ENCODE results near the gene SIAE. TPM values are rescaled to one million over a fixed set of nuclear protein-coding genes. Genes with fewer than 3 reads are reported as not detected.

SIAE gene
- total RNA-seq, 4 donors from 2014 or later, result 4.1 to 6.4 (median 6.1) TPM

DNA sequence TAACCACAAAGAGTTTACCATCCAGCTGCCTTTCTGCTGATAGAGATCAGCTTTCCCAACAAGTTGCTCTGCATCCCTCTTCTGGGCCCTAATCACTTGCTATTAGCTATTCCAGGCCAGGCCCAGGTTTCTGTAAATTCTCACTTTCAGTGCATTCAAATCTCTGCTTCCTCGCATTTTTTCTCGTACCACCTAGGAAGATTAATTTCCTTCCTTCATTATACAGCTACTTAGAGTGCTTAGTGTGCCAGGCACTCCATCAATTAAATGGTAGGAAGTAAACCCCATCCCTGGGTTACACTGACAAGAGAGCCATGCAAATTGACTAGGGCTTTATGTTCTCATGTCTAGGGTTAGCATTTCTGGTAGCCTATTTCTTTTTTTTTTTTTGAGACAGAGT, 9.7 kb downstream of the SIAE start:
- no peak overlapping the region for H3K4me3 ChIP-seq (ENCODE audit: low read depth, poor library complexity, severe bottlenecking)
- TF ChIP-seq, protein P1, sequence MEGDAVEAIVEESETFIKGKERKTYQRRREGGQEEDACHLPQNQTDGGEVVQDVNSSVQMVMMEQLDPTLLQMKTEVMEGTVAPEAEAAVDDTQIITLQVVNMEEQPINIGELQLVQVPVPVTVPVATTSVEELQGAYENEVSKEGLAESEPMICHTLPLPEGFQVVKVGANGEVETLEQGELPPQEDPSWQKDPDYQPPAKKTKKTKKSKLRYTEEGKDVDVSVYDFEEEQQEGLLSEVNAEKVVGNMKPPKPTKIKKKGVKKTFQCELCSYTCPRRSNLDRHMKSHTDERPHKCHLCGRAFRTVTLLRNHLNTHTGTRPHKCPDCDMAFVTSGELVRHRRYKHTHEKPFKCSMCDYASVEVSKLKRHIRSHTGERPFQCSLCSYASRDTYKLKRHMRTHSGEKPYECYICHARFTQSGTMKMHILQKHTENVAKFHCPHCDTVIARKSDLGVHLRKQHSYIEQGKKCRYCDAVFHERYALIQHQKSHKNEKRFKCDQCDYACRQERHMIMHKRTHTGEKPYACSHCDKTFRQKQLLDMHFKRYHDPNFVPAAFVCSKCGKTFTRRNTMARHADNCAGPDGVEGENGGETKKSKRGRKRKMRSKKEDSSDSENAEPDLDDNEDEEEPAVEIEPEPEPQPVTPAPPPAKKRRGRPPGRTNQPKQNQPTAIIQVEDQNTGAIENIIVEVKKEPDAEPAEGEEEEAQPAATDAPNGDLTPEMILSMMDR (IDR thresholded peaks at IDR 0.05), result no peak
- no peak for TF ChIP-seq POLR2A (IDR thresholded peaks at IDR 0.05)
- 93 to 95% methylated on average over 2 of the region's 2 CpGs for WGBS, 2 donors
- no peak for DNase-seq (ENCODE audit: low spot score in 2 of 2)
- intact Hi-C loops (cut with DNase I; ENCODE audit: low total_unique reads), result loop anchor here (10.0 kb wide), 1 partner anchor 171 kb away; no protein-coding TSS in a partner anchor

DNA sequence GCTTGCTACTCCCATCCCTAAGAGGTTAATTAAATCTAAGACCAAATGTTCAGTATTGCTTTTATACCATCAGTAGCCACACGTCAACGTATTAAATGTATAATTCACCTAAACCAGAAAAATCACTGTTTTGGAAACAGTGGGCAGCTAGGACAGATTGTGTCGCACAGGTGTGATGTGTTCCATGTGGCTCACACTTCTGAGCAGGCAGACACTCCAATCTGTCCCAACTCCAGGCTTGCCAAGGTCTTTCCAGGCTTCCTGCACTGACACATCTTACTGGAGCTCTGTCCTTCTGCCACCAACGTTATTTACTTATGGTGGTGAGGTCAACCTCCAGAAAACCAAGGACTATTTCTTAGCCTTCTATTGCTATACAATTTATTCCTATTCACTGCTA, 11.4 kb downstream of the SIAE start:
- no peak for DNase-seq (ENCODE audit: low spot score in 2 of 2)
- 87 to 92% methylated on average over 4 of the region's 4 CpGs for WGBS, 2 donors
- intact Hi-C loops (cut with DNase I; ENCODE audit: low total_unique reads), result loop anchor here (10.0 kb wide), 1 partner anchor 173 kb away; no protein-coding TSS in a partner anchor
- TF ChIP-seq, protein P1 (IDR thresholded peaks at IDR 0.05), result no peak
- no peak for TF ChIP-seq POLR2A (IDR thresholded peaks at IDR 0.05)
- H3K4me3 ChIP-seq (ENCODE audit: low read depth, poor library complexity, severe bottlenecking), result no peak overlapping the region

DNA sequence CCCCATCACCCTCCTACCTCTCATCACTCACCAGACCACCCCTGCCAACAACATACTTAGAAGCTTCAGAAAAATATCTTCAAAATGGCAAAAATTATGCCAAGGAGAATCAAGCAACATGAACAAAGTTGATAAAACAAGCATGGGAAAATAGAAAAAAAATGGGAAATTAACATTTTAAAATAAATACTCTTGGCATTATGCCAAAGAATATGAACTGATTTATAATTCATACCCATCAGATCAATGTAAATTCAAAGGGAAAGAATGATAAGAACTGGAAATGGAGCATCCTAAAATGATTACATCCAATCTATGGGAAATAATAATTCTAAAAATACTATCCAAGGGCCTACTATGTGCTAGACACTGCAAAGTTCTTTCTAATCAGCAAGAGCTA, 12.0 kb downstream of the SIAE start:
- DNase-seq (ENCODE audit: low spot score in 2 of 2), result no peak
- no peak overlapping the region for H3K4me3 ChIP-seq (ENCODE audit: low read depth, poor library complexity, severe bottlenecking)
- TF ChIP-seq, protein P1 (IDR thresholded peaks at IDR 0.05), result no peak
- intact Hi-C loops (cut with DNase I; ENCODE audit: low total_unique reads), result loop anchor here (10.0 kb wide), 1 partner anchor 173 kb away; no protein-coding TSS in a partner anchor

DNA sequence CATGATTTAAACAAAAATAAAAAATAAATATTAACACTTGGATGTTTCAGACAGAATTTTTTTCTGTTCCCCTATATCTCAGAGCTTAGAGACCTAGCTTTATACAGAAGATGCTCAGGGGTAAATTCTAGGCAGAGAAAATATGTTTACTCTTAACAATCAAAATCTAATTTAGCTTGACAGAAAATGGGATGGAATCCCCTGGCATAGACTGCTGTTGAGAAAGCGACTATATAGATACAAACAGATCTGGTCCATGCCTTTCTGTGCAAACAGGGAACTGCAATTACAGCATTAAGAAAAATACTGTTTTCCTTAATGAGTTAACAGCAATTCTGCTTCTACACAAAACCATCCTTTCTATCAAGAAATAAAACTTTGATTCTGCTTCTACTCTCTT, 14.6 kb downstream of the SIAE start:
- 91 to 100% methylated on average over 1 of the region's 1 CpG for WGBS, 2 donors
- no peak for DNase-seq (ENCODE audit: low spot score in 2 of 2)
- intact Hi-C loops (cut with DNase I; ENCODE audit: low total_unique reads), result no loop called here
- H3K4me3 ChIP-seq (ENCODE audit: low read depth, poor library complexity, severe bottlenecking), result no peak overlapping the region
- no peak for TF ChIP-seq POLR2A (IDR thresholded peaks at IDR 0.05)
- TF ChIP-seq, protein P1 (IDR thresholded peaks at IDR 0.05), result no peak

DNA sequence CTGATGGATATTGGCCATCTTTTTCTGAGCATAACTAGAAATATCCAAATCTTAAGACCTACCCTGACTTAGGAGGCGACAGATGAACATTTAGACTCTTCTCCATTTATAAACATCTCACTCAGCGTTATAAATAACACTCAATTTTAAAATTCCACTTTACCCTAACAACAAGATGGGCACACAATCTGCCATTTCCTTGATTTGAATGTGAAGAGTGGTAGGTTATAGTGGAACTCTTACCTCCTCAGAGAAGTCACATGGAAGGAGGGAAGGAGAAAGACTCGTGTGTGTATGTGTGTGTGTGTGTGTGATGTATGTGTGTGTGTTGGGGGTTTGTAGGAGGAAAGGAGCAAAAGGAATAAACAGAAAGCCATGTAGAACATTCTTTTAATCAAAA, 15.0 kb downstream of the SIAE start:
- WGBS, 2 donors, result 92% methylated on average over 3 of the region's 3 CpGs
- no peak overlapping the region for H3K4me3 ChIP-seq (ENCODE audit: low read depth, poor library complexity, severe bottlenecking)
- TF ChIP-seq POLR2A (IDR thresholded peaks at IDR 0.05), result no peak
- TF ChIP-seq, protein P1 (IDR thresholded peaks at IDR 0.05), result no peak
- no peak for DNase-seq (ENCODE audit: low spot score in 2 of 2)
- intact Hi-C loops (cut with DNase I; ENCODE audit: low total_unique reads), result no loop called here

DNA sequence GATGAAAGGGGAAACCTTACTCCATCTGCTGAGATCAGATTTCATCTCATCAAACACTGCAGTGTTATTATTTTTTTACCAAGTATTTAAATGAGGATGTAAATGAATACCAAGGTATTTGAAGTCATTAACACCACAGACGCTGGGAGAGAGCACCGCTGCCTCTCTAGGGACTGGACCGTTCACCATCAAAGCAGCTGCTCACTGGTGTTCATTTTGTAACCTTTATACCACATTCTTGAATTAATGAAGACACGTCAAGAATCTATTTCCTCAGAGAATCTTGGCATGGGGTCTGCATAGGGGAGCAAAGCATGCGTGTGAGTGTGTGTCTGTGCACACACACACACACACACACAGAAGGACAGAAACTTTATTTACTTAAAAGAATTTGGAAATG, 15.6 kb downstream of the SIAE start:
- WGBS, 2 donors, result 86 to 91% methylated on average over 5 of the region's 5 CpGs
- H3K4me3 ChIP-seq (ENCODE audit: low read depth, poor library complexity, severe bottlenecking), result no peak overlapping the region
- intact Hi-C loops (cut with DNase I; ENCODE audit: low total_unique reads), result no loop called here
- TF ChIP-seq, protein P1 (IDR thresholded peaks at IDR 0.05), result no peak
- TF ChIP-seq POLR2A (IDR thresholded peaks at IDR 0.05), result no peak
- DNase-seq (ENCODE audit: low spot score in 2 of 2), result no peak
